Right cardiac atrium (tissue), 5 donors: Measurements from ENCODE around the gene VIPR2. TPM values are rescaled to one million over a fixed set of nuclear protein-coding genes. Genes with fewer than 3 reads are reported as not detected.
A peak's percentile ranks its signal among the peaks of the same experiment; 100 is the strongest.
"Not testable (repeated sequence)": the region's sequence is repeated elsewhere in the genome, so short reads cannot be mapped to it uniquely, and the experiment has no call there.

ENCODE experiments used
- ATAC-seq, 2 donors: fragments of 200-7000 bp; cut with Tn5 transposase; one replicate each; pipeline versions ENCODE4 v1.8.0 to v1.9.1; 2020; ENCODE audit warnings: moderate library complexity in 2 of 2, mild to moderate bottlenecking in 1 of 2
- DNase-seq, 3 donors: peaks; one replicate each; pipeline ENCODE4 v3.0.0-alpha.2; 2020
- H3K27ac ChIP-seq: one replicate; pipeline ENCODE4 v1.5.1; 2013; ENCODE audit warnings: mild to moderate bottlenecking, low read length, control low read depth, moderate library complexity
- H3K27me3 ChIP-seq: one replicate; pipeline ENCODE4 v1.6.1; 2013; ENCODE audit not compliant: control insufficient read depth, insufficient read depth
- H3K4me1 ChIP-seq: one replicate; pipeline ENCODE4 v1.6.1; 2013; ENCODE audit warnings: low read length; ENCODE audit not compliant: control insufficient read depth, insufficient read depth
- H3K4me3 ChIP-seq: one replicate; pipeline ENCODE4 v1.5.1; 2013; ENCODE audit warnings: low read length, control low read depth
- H3K9me3 ChIP-seq: one replicate; pipeline ENCODE4 v1.6.1; 2013; ENCODE audit warnings: low read length; ENCODE audit not compliant: control insufficient read depth
- WGBS: extraction: QIAGEN DNeasy Blood & Tissue Kit; methylation state at CpG from one replicate; pipeline ENCODE4 v1.1.7; 2013; 5-methylcytosine and 5-hydroxymethylcytosine counted together
- intact Hi-C, 4 donors: fragments of 100-400 bp; cut with DNase I; formaldehyde crosslinking; loops; one replicate each; pipeline versions ENCODE4 v1.11.0 to v1.14.0; 2022 to 2023
- polyA plus RNA-seq: library from polyadenylated mRNA; stranded (reverse); fragments of 200-250 nt; gene quantifications from one replicate; pipeline ENCODE4 v1.2.3, GENCODE V29; 2013
- total RNA-seq, 4 donors: library from RNA; stranded (reverse); fragmentation: NEBNext Ultra II Directional; extraction: Animal tissue kit (Norgen Biotek cat#: 25700); gene quantifications; one replicate each; pipeline ENCODE4 v1.2.1, GENCODE V29; 2021
- donor health status: healthy with polysubstance abuse.
- donor health status: DM: no; HTN: yes; CAD: no.
- donor health status: DM: no; HTN: no; CAD: no.
- donor health status: DM: no; HTN: yes; CAD: no; lungs with severe emphysema.
- donor health status: DM: yes; HTN: yes; CAD: no.

The VIPR2 gene
- total and polyA plus RNA-seq, 5 donors: 7.3 to 13.7 (median 9.5) TPM

- DNase-seq (peak in 1 of 3 donors; percentile 23), ATAC-seq (no peak)
- Histone ChIP-seq H3K27ac (no peak overlapping the region), H3K4me3 (no peak overlapping the region), H3K4me1 (peaks cover 2% of the 10 kb centered on the region), H3K27me3 (no peaks in the 10 kb centered on the region), H3K9me3 (no peaks in the 10 kb centered on the region)
- intact Hi-C loops: no loop called here
- WGBS: 86% methylated on average over 10 of the region's 10 CpGs
Observed at GRCh38 chr7:159086301-159086925, 58.3 kb downstream of the VIPR2 start.

- DNase-seq: peak in 2 of 3 donors; percentile 63 to 68
- ATAC-seq: peak; percentile 67 to 83
- H3K4me1 ChIP-seq: peaks cover 2% of the 10 kb centered on the region
- no peak overlapping the region for H3K4me3 ChIP-seq
- intact Hi-C loops: no loop called here
- WGBS: 78% methylated on average over 27 of the region's 27 CpGs
- H3K27ac ChIP-seq: no peak overlapping the region
- H3K9me3 ChIP-seq: no peaks in the 10 kb centered on the region
- no peaks in the 10 kb centered on the region for H3K27me3 ChIP-seq
Observed at GRCh38 chr7:159084069-159084801, 60.4 kb downstream of the VIPR2 start.

GRCh38 chr7:159083698-159084068 is 61.0 kb downstream of the VIPR2 start:
- H3K4me3 ChIP-seq: no peak overlapping the region
- DNase-seq: peak in 1 of 3 donors; percentile 6
- H3K27ac ChIP-seq: no peak overlapping the region
- no peaks in the 10 kb centered on the region for H3K27me3 ChIP-seq
- ATAC-seq: peak; percentile 7 to 44
- intact Hi-C loops: no loop called here
- H3K4me1 ChIP-seq: peaks cover 2% of the 10 kb centered on the region
- H3K9me3 ChIP-seq: no peaks in the 10 kb centered on the region
- 70% methylated on average over 2 of the region's 2 CpGs for WGBS

DNA sequence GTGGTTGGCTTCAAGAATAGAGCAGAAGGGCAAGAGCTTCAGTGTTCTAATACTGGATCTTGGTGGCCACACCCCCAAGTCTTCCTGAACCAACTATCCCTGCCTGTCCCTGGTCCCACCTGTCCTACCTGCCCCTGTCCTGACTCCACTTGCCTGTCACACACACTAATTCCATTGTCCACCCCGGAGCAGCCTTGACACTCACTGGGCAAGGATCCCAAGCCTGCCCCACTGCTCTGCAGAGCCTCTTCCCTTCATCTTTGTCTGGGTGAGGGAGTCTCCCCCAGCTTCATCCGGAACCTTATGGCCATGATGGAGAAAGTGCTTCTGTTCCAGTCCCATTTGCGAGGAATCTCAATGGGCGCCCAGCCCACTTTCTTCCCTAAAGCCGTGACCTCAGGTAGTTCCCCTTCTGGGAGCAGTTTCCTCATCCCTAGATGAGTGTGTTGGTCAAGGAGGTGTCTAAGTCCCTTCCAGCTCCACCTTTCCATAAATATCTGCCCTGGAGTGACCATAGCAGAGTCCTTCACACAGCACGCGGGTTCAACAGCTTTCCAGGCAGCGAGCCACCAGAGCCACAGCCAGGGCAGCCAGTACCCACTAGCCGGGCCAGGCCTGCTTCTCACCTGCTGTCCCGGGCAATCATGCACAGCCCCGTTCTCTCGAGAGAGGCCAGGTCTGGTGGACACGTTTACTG is 61.5 kb downstream of the VIPR2 start:
- WGBS: 77% methylated on average over 13 of the region's 13 CpGs
- ATAC-seq (peak; percentile 51 to 83), DNase-seq (peak in 2 of 3 donors; percentile 52 to 66)
- H3K4me3 ChIP-seq: no peak overlapping the region
- intact Hi-C loops: no loop called here
- no peak overlapping the region for H3K27ac ChIP-seq
- peaks cover 2% of the 10 kb centered on the region for H3K4me1 ChIP-seq
- H3K9me3 ChIP-seq: no peaks in the 10 kb centered on the region
- H3K27me3 ChIP-seq: no peaks in the 10 kb centered on the region

DNA sequence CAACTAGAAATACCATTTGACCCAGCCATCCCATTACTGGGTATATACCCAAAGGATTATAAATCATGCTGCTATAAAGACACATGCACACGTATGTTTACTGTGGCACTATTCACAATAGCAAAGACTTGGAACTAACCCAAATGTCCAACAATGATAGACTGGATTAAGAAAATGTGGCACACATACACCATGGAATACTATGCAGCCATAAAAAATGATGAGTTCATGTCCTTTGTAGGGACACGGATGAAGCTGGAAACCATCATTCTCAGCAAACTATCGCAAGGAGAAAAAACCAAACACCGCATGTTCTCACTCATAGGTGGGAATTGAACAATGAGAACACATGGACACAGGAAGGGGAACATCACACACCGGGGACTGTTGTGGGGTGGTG is 62.6 kb downstream of the VIPR2 start:
- H3K4me3 ChIP-seq, H3K4me1 ChIP-seq, H3K9me3 ChIP-seq, ATAC-seq, H3K27ac ChIP-seq, DNase-seq, H3K27me3 ChIP-seq, intact Hi-C loops: not testable (repeated sequence)
- 77% methylated on average over 3 of the region's 5 CpGs for WGBS

DNA sequence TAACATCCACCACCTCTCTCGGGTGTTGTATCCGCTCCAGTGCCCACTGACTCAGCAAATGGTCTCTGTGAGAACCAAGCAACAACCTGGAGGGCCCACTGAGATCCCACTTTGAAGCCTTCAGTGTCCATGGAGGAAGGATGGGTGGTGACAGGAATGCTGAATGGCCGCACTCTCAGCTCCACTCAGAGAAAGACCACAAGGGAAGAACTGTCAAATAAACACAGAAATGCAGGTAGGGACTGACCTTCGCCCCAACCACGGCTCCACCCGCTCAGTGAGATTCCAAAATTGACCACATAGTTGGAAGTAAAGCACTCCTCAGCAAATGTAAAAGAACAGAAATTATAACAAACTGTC is 65.8 kb downstream of the VIPR2 start:
- DNase-seq (no peak), ATAC-seq (no peak)
- no peaks in the 10 kb centered on the region for H3K4me1 ChIP-seq
- intact Hi-C loops: no loop called here
- WGBS: 95% methylated on average over 6 of the region's 6 CpGs
- H3K27me3 ChIP-seq: no peaks in the 10 kb centered on the region
- H3K27ac ChIP-seq: no peak overlapping the region
- no peaks in the 10 kb centered on the region for H3K9me3 ChIP-seq
- H3K4me3 ChIP-seq: no peak overlapping the region

- DNase-seq: no peak
- WGBS: 83% methylated on average over 9 of the region's 9 CpGs
- no peak for ATAC-seq
- H3K27ac ChIP-seq: no peak overlapping the region
- H3K9me3 ChIP-seq: no peaks in the 10 kb centered on the region
- H3K4me1 ChIP-seq: no peaks in the 10 kb centered on the region
- intact Hi-C loops: no loop called here
- H3K27me3 ChIP-seq: no peaks in the 10 kb centered on the region
- no peak overlapping the region for H3K4me3 ChIP-seq
Observed at GRCh38 chr7:159078193-159078910, 66.3 kb downstream of the VIPR2 start.

GRCh38 chr7:159076333-159076732 is 68.3 kb downstream of the VIPR2 start:
- H3K4me3 ChIP-seq: no peak overlapping the region
- peak; percentile 23 to 25 for ATAC-seq
- intact Hi-C loops: no loop called here
- no peak for DNase-seq
- no peaks in the 10 kb centered on the region for H3K27me3 ChIP-seq
- H3K27ac ChIP-seq: no peak overlapping the region
- no peaks in the 10 kb centered on the region for H3K4me1 ChIP-seq
- H3K9me3 ChIP-seq: no peaks in the 10 kb centered on the region

- Histone ChIP-seq H3K27me3 (no peaks in the 10 kb centered on the region), H3K4me1 (no peaks in the 10 kb centered on the region), H3K27ac (no peak overlapping the region), H3K9me3 (no peaks in the 10 kb centered on the region), H3K4me3 (no peak overlapping the region)
- DNase-seq (peak in 2 of 3 donors; percentile 68 to 72), ATAC-seq (peak; percentile 93 to 96)
- intact Hi-C loops: no loop called here
- WGBS: 82% methylated on average over 17 of the region's 17 CpGs
Observed at GRCh38 chr7:159075563-159076238, 69.0 kb downstream of the VIPR2 start.

DNA sequence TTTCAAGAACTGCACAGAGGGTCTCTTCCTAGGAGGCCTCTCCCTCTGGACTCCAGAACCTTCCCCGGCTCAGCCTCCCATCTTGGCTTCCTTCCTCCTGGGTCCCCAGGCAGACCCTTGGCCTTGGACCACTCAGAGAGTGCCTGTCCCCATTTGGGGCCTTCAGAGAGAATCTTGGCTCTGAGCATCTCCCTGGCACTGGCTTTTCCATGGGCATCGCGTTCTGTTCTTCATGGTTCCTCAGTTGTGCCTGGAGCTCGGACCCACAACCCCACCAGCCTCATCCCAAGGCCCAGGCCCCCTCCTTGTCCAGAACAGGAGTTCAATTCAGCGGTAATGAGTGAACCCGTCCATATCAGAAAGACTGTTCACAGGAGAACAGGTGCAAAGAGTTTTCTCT is 73.4 kb downstream of the VIPR2 start:
- no peak overlapping the region for H3K27ac ChIP-seq
- ATAC-seq (no peak), DNase-seq (peak in 2 of 3 donors; percentile 28 to 37)
- no peak overlapping the region for H3K4me3 ChIP-seq
- no peaks in the 10 kb centered on the region for H3K9me3 ChIP-seq
- WGBS: 87% methylated on average over 6 of the region's 6 CpGs
- intact Hi-C loops: no loop called here
- H3K4me1 ChIP-seq: peaks cover 4% of the 10 kb centered on the region
- H3K27me3 ChIP-seq: no peaks in the 10 kb centered on the region
